Stomach smooth muscle (tissue), 2 donors: ENCODE measurements around the gene PARD3B.

Source experiments
- H3K27ac ChIP-seq: one replicate; pipeline ENCODE4 v1.7.0; 2013; ENCODE audit warnings: mild to moderate bottlenecking, low read length, inconsistent platforms
- H3K27me3 ChIP-seq, 2 donors: one replicate each; pipeline ENCODE4 v1.7.0; 2013; ENCODE audit warnings: low read length in 2 of 2; ENCODE audit not compliant: insufficient read depth in 2 of 2, control insufficient read depth in 1 of 2
- H3K36me3 ChIP-seq, 2 donors: one replicate each; pipeline ENCODE4 v1.7.0; 2013; ENCODE audit warnings: low read length in 2 of 2; ENCODE audit not compliant: control insufficient read depth in 2 of 2, insufficient read depth in 2 of 2
- H3K4me1 ChIP-seq: one replicate; pipeline ENCODE4 v1.7.0; 2013; ENCODE audit warnings: low read length; ENCODE audit not compliant: control insufficient read depth, insufficient read depth
- H3K4me3 ChIP-seq, 2 donors: one replicate each; pipeline ENCODE4 v1.7.0; 2013; ENCODE audit warnings: low read length in 2 of 2
- H3K9ac ChIP-seq, 2 donors: one replicate each; pipeline ENCODE4 v1.7.0; 2013; ENCODE audit warnings: low read length in 2 of 2, mild to moderate bottlenecking in 1 of 2
- H3K9me3 ChIP-seq, 2 donors: one replicate each; pipeline ENCODE4 v1.7.0; 2013; ENCODE audit warnings: low read length in 2 of 2; ENCODE audit not compliant: control insufficient read depth in 2 of 2
- donor health status: healthy.
- donor health status: Pancreatic carcinoma.

The PARD3B gene

DNA sequence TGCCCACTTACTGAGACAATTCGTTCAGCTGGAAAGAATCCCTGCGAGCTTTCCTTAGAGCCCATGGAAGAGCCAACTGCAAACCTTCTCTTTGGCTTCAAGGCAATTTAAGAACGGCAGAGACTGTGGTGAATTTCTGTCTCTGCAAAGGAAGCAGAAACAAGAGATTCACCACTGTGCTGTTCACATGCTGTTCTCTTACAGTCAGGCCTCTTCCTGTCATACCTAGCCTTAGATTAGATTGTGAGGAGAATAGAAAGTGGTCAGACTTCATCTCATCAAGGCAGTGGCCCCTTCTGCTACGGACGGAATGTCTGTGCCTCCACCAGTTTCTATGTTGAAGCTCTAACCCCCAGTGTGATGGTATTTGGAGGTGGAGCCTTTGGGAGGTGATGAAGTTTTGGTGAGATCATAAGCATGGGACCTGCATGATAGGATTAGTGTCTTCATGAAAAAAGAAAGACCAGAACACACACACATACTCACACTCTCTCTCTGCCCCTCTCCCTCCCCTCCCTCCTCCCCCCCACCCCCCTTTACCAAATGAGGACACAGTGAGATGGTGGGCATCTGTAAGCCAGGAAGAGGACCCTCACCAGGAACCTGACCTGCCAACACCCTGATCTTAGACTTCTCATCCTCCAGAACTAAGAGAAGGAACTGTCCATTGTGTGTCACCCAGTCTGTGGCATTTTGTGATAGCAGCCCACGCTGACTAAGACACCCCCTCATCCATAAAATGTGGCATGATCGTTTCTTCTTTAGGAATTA, 1091.5 kb downstream of the PARD3B start:
- Histone ChIP-seq H3K9me3 (no peaks in the 10 kb centered on the region), H3K9ac (no peak overlapping the region), H3K27me3 (no peaks in the 10 kb centered on the region), H3K4me1 (no peaks in the 10 kb centered on the region), H3K36me3 (no peaks in the 10 kb centered on the region), H3K4me3 (no peak overlapping the region), H3K27ac (no peak overlapping the region)

- no peak overlapping the region for H3K27ac ChIP-seq
- no peaks in the 10 kb centered on the region for H3K9me3 ChIP-seq
- no peak overlapping the region for H3K9ac ChIP-seq
- no peaks in the 10 kb centered on the region for H3K36me3 ChIP-seq
- H3K27me3 ChIP-seq = no peaks in the 10 kb centered on the region
- no peak overlapping the region for H3K4me3 ChIP-seq
- no peaks in the 10 kb centered on the region for H3K4me1 ChIP-seq
Measured at GRCh38 chr2:205637320-205637602, 1092.0 kb downstream of the PARD3B start.

DNA sequence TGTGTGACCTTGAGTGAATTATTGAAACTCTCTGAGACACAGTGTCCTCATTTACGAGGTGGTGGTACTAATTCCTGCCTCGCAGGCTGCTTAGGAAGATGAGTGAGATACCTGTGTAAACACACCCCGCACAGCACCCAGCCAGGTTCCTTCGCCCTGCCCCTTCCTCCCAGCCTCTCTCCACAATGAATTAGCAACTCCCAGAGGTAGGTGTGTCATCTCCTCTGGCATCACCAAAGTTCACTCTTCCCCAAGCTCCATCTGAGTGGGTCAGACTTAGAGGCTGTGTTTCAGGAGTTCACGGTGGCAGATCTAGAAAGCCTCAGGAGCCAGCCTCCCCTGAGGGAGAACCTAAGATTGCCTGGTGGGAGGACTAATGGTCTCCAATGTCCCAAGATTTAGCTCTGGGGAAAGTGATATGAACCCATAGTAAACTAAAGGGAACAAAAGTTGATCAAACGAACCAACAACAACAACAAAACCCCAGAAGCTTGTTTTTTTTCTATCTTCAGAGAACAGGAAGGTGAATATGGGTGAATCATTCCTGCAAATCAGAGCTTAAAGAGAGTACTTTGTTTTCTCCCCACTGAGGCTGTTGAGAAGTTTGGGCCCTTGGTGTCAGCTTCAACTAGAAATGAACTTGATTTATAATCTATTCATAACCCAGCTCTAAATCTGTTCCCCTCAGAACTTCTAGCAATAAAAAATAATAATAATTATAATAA, 1092.7 kb downstream of the PARD3B start:
- Histone ChIP-seq H3K36me3 (no peaks in the 10 kb centered on the region), H3K9me3 (no peaks in the 10 kb centered on the region), H3K4me3 (no peak overlapping the region), H3K9ac (no peak overlapping the region), H3K4me1 (no peaks in the 10 kb centered on the region), H3K27ac (no peak overlapping the region), H3K27me3 (no peaks in the 10 kb centered on the region)

- no peaks in the 10 kb centered on the region for H3K27me3 ChIP-seq
- H3K4me3 ChIP-seq = no peak overlapping the region
- H3K36me3 ChIP-seq = no peaks in the 10 kb centered on the region
- H3K9ac ChIP-seq = no peak overlapping the region
- no peaks in the 10 kb centered on the region for H3K4me1 ChIP-seq
- H3K27ac ChIP-seq = no peak overlapping the region
- H3K9me3 ChIP-seq = no peaks in the 10 kb centered on the region
Measured at GRCh38 chr2:205640716-205641115, 1095.4 kb downstream of the PARD3B start.

- Histone ChIP-seq H3K4me3 (no peak overlapping the region), H3K4me1 (no peaks in the 10 kb centered on the region), H3K9me3 (no peaks in the 10 kb centered on the region), H3K9ac (no peak overlapping the region), H3K27ac (no peak overlapping the region), H3K27me3 (no peaks in the 10 kb centered on the region), H3K36me3 (no peaks in the 10 kb centered on the region)
Measured at GRCh38 chr2:205642599-205643356, 1097.5 kb downstream of the PARD3B start.

- H3K9me3 ChIP-seq = no peaks in the 10 kb centered on the region
- no peak overlapping the region for H3K27ac ChIP-seq
- no peak overlapping the region for H3K9ac ChIP-seq
- H3K36me3 ChIP-seq = no peaks in the 10 kb centered on the region
- no peak overlapping the region for H3K4me3 ChIP-seq
- no peaks in the 10 kb centered on the region for H3K27me3 ChIP-seq
- no peaks in the 10 kb centered on the region for H3K4me1 ChIP-seq
Measured at GRCh38 chr2:205643391-205643885, 1098.2 kb downstream of the PARD3B start.

GRCh38 chr2:205644018-205644417, 1098.7 kb downstream of the PARD3B start:
- Histone ChIP-seq H3K27ac (no peak overlapping the region), H3K4me3 (no peak overlapping the region), H3K9ac (no peak overlapping the region), H3K4me1 (no peaks in the 10 kb centered on the region), H3K36me3 (no peaks in the 10 kb centered on the region), H3K27me3 (no peaks in the 10 kb centered on the region), H3K9me3 (no peaks in the 10 kb centered on the region)

- H3K4me1 ChIP-seq = no peaks in the 10 kb centered on the region
- H3K36me3 ChIP-seq = no peaks in the 10 kb centered on the region
- H3K9me3 ChIP-seq = no peaks in the 10 kb centered on the region
- no peak overlapping the region for H3K9ac ChIP-seq
- H3K27ac ChIP-seq = no peak overlapping the region
- H3K27me3 ChIP-seq = no peaks in the 10 kb centered on the region
- H3K4me3 ChIP-seq = no peak overlapping the region
Measured at GRCh38 chr2:205646680-205647079, 1101.4 kb downstream of the PARD3B start.

GRCh38 chr2:205650450-205650849, 1105.2 kb downstream of the PARD3B start:
- H3K9ac ChIP-seq = no peak overlapping the region
- H3K27ac ChIP-seq = no peak overlapping the region

GRCh38 chr2:205650931-205651330, 1105.7 kb downstream of the PARD3B start:
- Histone ChIP-seq H3K4me1 (no peaks in the 10 kb centered on the region), H3K9me3 (no peaks in the 10 kb centered on the region), H3K36me3 (no peaks in the 10 kb centered on the region), H3K4me3 (no peak overlapping the region), H3K27ac (no peak overlapping the region), H3K9ac (no peak overlapping the region), H3K27me3 (no peaks in the 10 kb centered on the region)

More at GRCh38 chr2:205650450-205650849, 1105.2 kb downstream of the PARD3B start:
- no peaks in the 10 kb centered on the region for H3K4me1 ChIP-seq
- no peaks in the 10 kb centered on the region for H3K36me3 ChIP-seq
- H3K27me3 ChIP-seq = no peaks in the 10 kb centered on the region
- H3K4me3 ChIP-seq = no peak overlapping the region
- H3K9me3 ChIP-seq = no peaks in the 10 kb centered on the region
